ENCODE data around the gene ABRACL.

Gene ABRACL

GRCh38 chr6:139079018-139079417 is 50.5 kb downstream of the ABRACL start:
- H3K9me2 ChIP-seq (ENCODE audit: low read depth, low read length) = no peaks in the 10 kb centered on the region
- no peak overlapping the region for H3K4me2 ChIP-seq (ENCODE audit: low read length)
- no peak overlapping the region for H3K9ac ChIP-seq (ENCODE audit: low read length)
- no peaks in the 10 kb centered on the region for H3K27me3 ChIP-seq (ENCODE audit: insufficient read depth, low read length)
- no peaks in the 10 kb centered on the region for H3K36me3 ChIP-seq (ENCODE audit: insufficient read depth, low read length)
- no peak for TF ChIP-seq CTCF (IDR thresholded peaks at IDR 0.05; ENCODE audit: low read length)
- no peak for TF ChIP-seq EZH2 (IDR thresholded peaks at IDR 0.05; ENCODE audit: borderline replicate concordance, low read length)
- H3F3A ChIP-seq (ENCODE audit: insufficient read depth, low read length) = no peaks in the 10 kb centered on the region
- H4K20me1 ChIP-seq (ENCODE audit: insufficient read depth, low read length) = no peaks in the 10 kb centered on the region
- H3K9me3 ChIP-seq (ENCODE audit: low read length) = no peaks in the 10 kb centered on the region
- no peak overlapping the region for H3K27ac ChIP-seq (ENCODE audit: low read depth, low read length, poor library complexity, severe bottlenecking)
- no peak overlapping the region for H3K4me3 ChIP-seq (ENCODE audit: low read depth, low read length, poor library complexity, severe bottlenecking)
- H3K79me2 ChIP-seq (ENCODE audit: insufficient read depth, low read length) = no peaks in the 10 kb centered on the region
- no peaks in the 10 kb centered on the region for H3K4me1 ChIP-seq (ENCODE audit: insufficient read depth, low read length, severe bottlenecking)
- no peak overlapping the region for H2AFZ ChIP-seq (ENCODE audit: low read length)

GRCh38 chr6:139080255-139080920 is 51.8 kb downstream of the ABRACL start:
- H3K9me2 ChIP-seq (ENCODE audit: low read depth, low read length) = no peaks in the 10 kb centered on the region
- H3K4me1 ChIP-seq (ENCODE audit: insufficient read depth, low read length, severe bottlenecking) = no peaks in the 10 kb centered on the region
- H3F3A ChIP-seq (ENCODE audit: insufficient read depth, low read length) = no peaks in the 10 kb centered on the region
- TF ChIP-seq CTCF (IDR thresholded peaks at IDR 0.05; ENCODE audit: low read length) = no peak
- no peak for TF ChIP-seq EZH2 (IDR thresholded peaks at IDR 0.05; ENCODE audit: borderline replicate concordance, low read length)
- H3K27me3 ChIP-seq (ENCODE audit: insufficient read depth, low read length) = no peaks in the 10 kb centered on the region
- no peaks in the 10 kb centered on the region for H3K36me3 ChIP-seq (ENCODE audit: insufficient read depth, low read length)
- no peak overlapping the region for H3K27ac ChIP-seq (ENCODE audit: low read depth, low read length, poor library complexity, severe bottlenecking)
- no peaks in the 10 kb centered on the region for H4K20me1 ChIP-seq (ENCODE audit: insufficient read depth, low read length)
- no peak overlapping the region for H2AFZ ChIP-seq (ENCODE audit: low read length)
- H3K9ac ChIP-seq (ENCODE audit: low read length) = no peak overlapping the region
- H3K9me3 ChIP-seq (ENCODE audit: low read length) = no peaks in the 10 kb centered on the region
- H3K4me3 ChIP-seq (ENCODE audit: low read depth, low read length, poor library complexity, severe bottlenecking) = no peak overlapping the region
- H3K4me2 ChIP-seq (ENCODE audit: low read length) = no peak overlapping the region
- H3K79me2 ChIP-seq (ENCODE audit: insufficient read depth, low read length) = no peaks in the 10 kb centered on the region

GRCh38 chr6:139081471-139081870 is 52.9 kb downstream of the ABRACL start:
- H3F3A ChIP-seq (ENCODE audit: insufficient read depth, low read length) = no peaks in the 10 kb centered on the region
- TF ChIP-seq CTCF (IDR thresholded peaks at IDR 0.05; ENCODE audit: low read length) = no peak
- TF ChIP-seq EZH2 (IDR thresholded peaks at IDR 0.05; ENCODE audit: borderline replicate concordance, low read length) = no peak
- H3K4me1 ChIP-seq (ENCODE audit: insufficient read depth, low read length, severe bottlenecking) = no peaks in the 10 kb centered on the region
- no peaks in the 10 kb centered on the region for H4K20me1 ChIP-seq (ENCODE audit: insufficient read depth, low read length)
- no peaks in the 10 kb centered on the region for H3K36me3 ChIP-seq (ENCODE audit: insufficient read depth, low read length)
- H3K9me2 ChIP-seq (ENCODE audit: low read depth, low read length) = no peaks in the 10 kb centered on the region
- no peak overlapping the region for H3K4me3 ChIP-seq (ENCODE audit: low read depth, low read length, poor library complexity, severe bottlenecking)
- no peak overlapping the region for H2AFZ ChIP-seq (ENCODE audit: low read length)
- H3K9me3 ChIP-seq (ENCODE audit: low read length) = no peaks in the 10 kb centered on the region
- H3K27me3 ChIP-seq (ENCODE audit: insufficient read depth, low read length) = no peaks in the 10 kb centered on the region
- no peak overlapping the region for H3K4me2 ChIP-seq (ENCODE audit: low read length)
- no peak overlapping the region for H3K27ac ChIP-seq (ENCODE audit: low read depth, low read length, poor library complexity, severe bottlenecking)
- H3K9ac ChIP-seq (ENCODE audit: low read length) = no peak overlapping the region
- H3K79me2 ChIP-seq (ENCODE audit: insufficient read depth, low read length) = no peaks in the 10 kb centered on the region
